KOPT-K1 (cell line): ENCODE measurements around the gene C1GALT1.

ENCODE experiments used
- H3K27ac ChIP-seq: fragments of 200-600 bp; sonication (generic); 2 replicates; pipeline ENCODE4 v1.5.1; 2016; ENCODE audit warnings: antibody characterized with exemption, mild to moderate bottlenecking, low read depth, low read length; ENCODE audit not compliant: poor library complexity, severe bottlenecking
- H3K36me3 ChIP-seq: fragments of 200-600 bp; sonication (generic); 2 replicates; pipeline ENCODE4 v1.5.1; 2017; ENCODE audit warnings: antibody characterized with exemption, mild to moderate bottlenecking, low read length, moderate library complexity; ENCODE audit not compliant: insufficient read depth
- H3K9me3 ChIP-seq: fragments of 200-600 bp; sonication (generic); 2 replicates; pipeline ENCODE4 v1.5.1; 2017; ENCODE audit warnings: antibody characterized with exemption, low read length, mild to moderate bottlenecking; ENCODE audit not compliant: insufficient read depth, poor library complexity, severe bottlenecking

C1GALT1 gene

GRCh38 chr7:7157177-7157886, 25.0 kb upstream of the C1GALT1 start:
- Histone ChIP-seq H3K27ac (peak overlapping the region; percentile 96), H3K9me3 (peaks cover 30% of the 10 kb centered on the region)

GRCh38 chr7:7157887-7158271, 24.5 kb upstream of the C1GALT1 start:
- Histone ChIP-seq H3K27ac (peak overlapping the region; percentile 96), H3K36me3 (0 out of 2 replicates have a peak, but pooled peaks cover 6% of the 10 kb centered on the region), H3K9me3 (peaks cover 30% of the 10 kb centered on the region)

More at GRCh38 chr7:7157177-7157886, 25.0 kb upstream of the C1GALT1 start:
- 0 out of 2 replicates have a peak, but pooled peaks cover 6% of the 10 kb centered on the region for H3K36me3 ChIP-seq

GRCh38 chr7:7159063-7159658, 23.2 kb upstream of the C1GALT1 start:
- H3K9me3 ChIP-seq, result peaks cover 18% of the 10 kb centered on the region
- 0 out of 2 replicates have a peak, but pooled peaks cover 6% of the 10 kb centered on the region for H3K36me3 ChIP-seq
- peak overlapping the region; percentile 96 for H3K27ac ChIP-seq

GRCh38 chr7:7164591-7164990, 17.8 kb upstream of the C1GALT1 start:
- no peak overlapping the region for H3K27ac ChIP-seq
- H3K36me3 ChIP-seq, result peaks cover 8% of the 10 kb centered on the region; the same call in 1 of the 2 replicates
- peaks cover 10% of the 10 kb centered on the region for H3K9me3 ChIP-seq

DNA sequence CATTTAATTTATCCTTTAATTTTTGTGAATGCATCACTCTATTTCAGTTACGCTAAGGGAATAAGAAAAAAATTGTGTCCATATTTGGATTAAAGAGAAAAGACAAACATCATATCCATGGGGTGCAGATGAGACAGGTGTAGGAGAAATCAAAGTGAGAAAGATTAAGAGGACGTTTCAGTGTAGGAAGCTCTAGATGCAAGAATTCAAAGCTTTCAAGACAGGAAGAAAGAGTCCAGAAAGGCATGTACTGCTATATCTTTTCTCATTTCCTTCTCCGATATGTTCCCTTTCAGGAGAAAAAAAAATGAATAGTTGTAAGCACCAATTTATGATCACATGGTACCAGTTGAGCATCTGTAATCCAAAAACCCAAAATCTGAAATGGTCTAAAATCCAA, 17.0 kb upstream of the C1GALT1 start:
- H3K9me3 ChIP-seq, result peaks cover 18% of the 10 kb centered on the region
- peaks cover 10% of the 10 kb centered on the region; the same call in 1 of the 2 replicates for H3K36me3 ChIP-seq
- H3K27ac ChIP-seq, result no peak overlapping the region

- H3K27ac ChIP-seq, result no peak overlapping the region
- peaks cover 26% of the 10 kb centered on the region for H3K9me3 ChIP-seq
- peaks cover 5% of the 10 kb centered on the region; the same call in 1 of the 2 replicates for H3K36me3 ChIP-seq
Observed at GRCh38 chr7:7166318-7166717, 16.0 kb upstream of the C1GALT1 start.

- Histone ChIP-seq H3K27ac (no peak overlapping the region), H3K36me3 (peaks cover 5% of the 10 kb centered on the region; the same call in 1 of the 2 replicates), H3K9me3 (peaks cover 55% of the 10 kb centered on the region)
Observed at GRCh38 chr7:7169296-7169695, 13.0 kb upstream of the C1GALT1 start.

- H3K27ac ChIP-seq, result no peak overlapping the region
- H3K36me3 ChIP-seq, result peaks cover 5% of the 10 kb centered on the region; the same call in 1 of the 2 replicates
- H3K9me3 ChIP-seq, result peaks cover 62% of the 10 kb centered on the region
Observed at GRCh38 chr7:7173956-7174632, 8.2 kb upstream of the C1GALT1 start.

DNA sequence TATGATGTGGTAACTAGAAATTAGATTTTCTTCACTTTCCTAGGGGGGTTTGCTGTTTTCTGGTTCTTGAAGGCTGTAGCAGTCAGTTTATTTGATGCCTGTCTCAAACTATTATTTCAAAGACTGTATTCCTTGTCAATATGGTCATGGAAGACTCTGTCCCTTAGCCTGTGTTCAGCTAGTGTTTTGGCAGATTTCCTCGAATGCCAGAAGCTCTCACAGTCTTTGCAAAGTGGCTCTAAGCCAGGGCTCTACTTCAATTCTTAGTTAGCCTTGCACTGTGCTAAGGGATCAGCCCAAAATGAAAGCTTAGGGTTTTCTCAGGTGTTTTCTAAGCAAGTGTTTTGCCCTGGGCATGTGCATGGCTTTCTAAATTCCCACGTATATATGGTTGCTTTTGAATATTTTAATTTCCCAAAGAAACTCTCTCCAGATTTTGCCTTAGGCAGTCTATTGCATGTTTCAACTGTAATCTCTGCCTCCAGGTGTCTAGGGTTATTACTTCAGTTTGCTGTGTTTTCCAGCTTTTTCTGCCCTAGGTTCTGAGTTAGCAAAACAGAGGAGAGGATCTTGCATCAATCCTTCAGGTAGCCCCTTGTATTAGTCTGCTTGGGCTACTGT, 7.2 kb upstream of the C1GALT1 start:
- Histone ChIP-seq H3K27ac (no peak overlapping the region), H3K9me3 (peaks cover 51% of the 10 kb centered on the region), H3K36me3 (no peaks in the 10 kb centered on the region)

- Histone ChIP-seq H3K9me3 (peaks cover 39% of the 10 kb centered on the region), H3K27ac (no peak overlapping the region), H3K36me3 (no peaks in the 10 kb centered on the region)
Observed at GRCh38 chr7:7176406-7177043, 5.8 kb upstream of the C1GALT1 start.

DNA sequence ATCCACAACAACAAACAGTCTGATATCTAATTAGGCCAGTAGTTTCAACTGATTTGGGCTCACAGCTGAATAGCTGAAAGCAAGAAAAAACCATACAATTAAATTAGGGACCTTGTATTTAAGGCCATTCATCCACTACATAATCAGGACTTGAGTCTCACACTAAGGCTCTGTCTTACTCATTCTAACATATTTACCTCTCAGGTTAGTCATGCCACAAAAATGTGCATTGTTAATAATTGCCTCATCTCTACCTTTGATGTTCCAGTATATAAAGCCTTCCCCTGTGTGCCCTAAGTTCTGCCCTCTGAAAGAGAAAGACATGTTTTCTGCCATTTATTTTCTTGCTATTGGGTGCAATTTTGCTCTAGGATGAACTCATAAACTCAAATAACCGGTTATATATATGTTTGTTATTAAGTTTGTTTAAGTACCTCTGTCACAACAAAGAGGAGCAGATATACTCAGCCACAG, 5.3 kb upstream of the C1GALT1 start:
- Histone ChIP-seq H3K9me3 (peaks cover 33% of the 10 kb centered on the region), H3K36me3 (no peaks in the 10 kb centered on the region), H3K27ac (no peak overlapping the region)

- H3K9me3 ChIP-seq, result peaks cover 23% of the 10 kb centered on the region
- no peaks in the 10 kb centered on the region for H3K36me3 ChIP-seq
- no peak overlapping the region for H3K27ac ChIP-seq
Observed at GRCh38 chr7:7178081-7178480, 4.3 kb upstream of the C1GALT1 start.

GRCh38 chr7:7178906-7179305, 3.4 kb upstream of the C1GALT1 start:
- peaks cover 16% of the 10 kb centered on the region for H3K9me3 ChIP-seq
- no peaks in the 10 kb centered on the region for H3K36me3 ChIP-seq
- H3K27ac ChIP-seq, result no peak overlapping the region

- H3K27ac ChIP-seq, result peak overlapping the region; percentile 80
- peaks cover 10% of the 10 kb centered on the region; the same call in 1 of the 2 replicates for H3K36me3 ChIP-seq
Observed at GRCh38 chr7:7180725-7181449, 1.5 kb upstream of the C1GALT1 start.

More at GRCh38 chr7:7180725-7181449, 1.5 kb upstream of the C1GALT1 start:
- H3K9me3 ChIP-seq, result no peaks in the 10 kb centered on the region
